Kidney epithelial cell (primary cell): ENCODE data around the gene MAPK14. TPM values are rescaled to one million over a fixed set of nuclear protein-coding genes. Genes with fewer than 3 reads are reported as not detected.

Source experiments
- DNase-seq: peaks from one replicate; pipeline ENCODE4 v3.0.0-alpha.2; 2010; ENCODE audit warnings: low read depth
- H3K27me3 ChIP-seq: 2 replicates; pipeline ENCODE4 v1.6.0; 2011; ENCODE audit warnings: low read length; ENCODE audit not compliant: control insufficient read depth, insufficient read depth
- H3K36me3 ChIP-seq: 2 replicates; pipeline ENCODE4 v1.5.1; 2011; ENCODE audit warnings: low read length; ENCODE audit not compliant: control insufficient read depth, insufficient read depth
- H3K4me3 ChIP-seq: 2 replicates; pipeline ENCODE4 v1.5.1; 2011; ENCODE audit warnings: low read depth, mild to moderate bottlenecking, control low read depth, low read length
- CTCF ChIP-seq: IDR thresholded peaks from 2 replicates; pipeline ENCODE4 v1.5.1; 2011; ENCODE audit warnings: mild to moderate bottlenecking, moderate library complexity, low read length, control low read depth, inconsistent platforms; ENCODE audit not compliant: insufficient read depth, poor library complexity, severe bottlenecking
- total RNA-seq: library from RNA; depleted of rRNA; stranded (reverse); fragments of >200 nt; gene quantifications from 2 replicates; pipeline ENCODE4 v1.2.3, GENCODE V29; 2015

Gene MAPK14
- total RNA-seq, 1 donor from 2014 or later: 35.9 TPM

GRCh38 chr6:36072681-36073080 is 45.1 kb downstream of the MAPK14 start:
- no peaks in the 10 kb centered on the region for H3K36me3 ChIP-seq
- H3K4me3 ChIP-seq: no peak overlapping the region
- no peaks in the 10 kb centered on the region for H3K27me3 ChIP-seq
- TF ChIP-seq CTCF: no peak
- DNase-seq: no peak

- TF ChIP-seq CTCF: no peak
- Histone ChIP-seq H3K4me3 (no peak overlapping the region), H3K27me3 (no peaks in the 10 kb centered on the region), H3K36me3 (no peaks in the 10 kb centered on the region)
- DNase-seq: no peak
These were observed 46.0 kb downstream of the MAPK14 start for GRCh38 chr6:36073587-36073986.

- TF ChIP-seq CTCF: no peak
- H3K27me3 ChIP-seq: no peaks in the 10 kb centered on the region
- H3K36me3 ChIP-seq: no peaks in the 10 kb centered on the region
- no peak for DNase-seq
- no peak overlapping the region for H3K4me3 ChIP-seq
These were observed 48.0 kb downstream of the MAPK14 start for GRCh38 chr6:36075656-36076055.

GRCh38 chr6:36076178-36077063 is 48.8 kb downstream of the MAPK14 start:
- H3K27me3 ChIP-seq: no peaks in the 10 kb centered on the region
- TF ChIP-seq CTCF: no peak
- no peak overlapping the region for H3K4me3 ChIP-seq
- no peaks in the 10 kb centered on the region for H3K36me3 ChIP-seq
- DNase-seq: no peak

GRCh38 chr6:36078159-36078558 is 50.6 kb downstream of the MAPK14 start:
- Histone ChIP-seq H3K4me3 (no peak overlapping the region), H3K27me3 (no peaks in the 10 kb centered on the region), H3K36me3 (peaks cover 2% of the 10 kb centered on the region)
- no peak for DNase-seq
- no peak for TF ChIP-seq CTCF

- peaks cover 4% of the 10 kb centered on the region for H3K36me3 ChIP-seq
- H3K4me3 ChIP-seq: no peak overlapping the region
- no peaks in the 10 kb centered on the region for H3K27me3 ChIP-seq
- no peak for DNase-seq
- TF ChIP-seq CTCF: no peak
These were observed 52.0 kb downstream of the MAPK14 start for GRCh38 chr6:36079601-36080000.
